Fibroblast of peridontal ligament (primary cell): Measurements from ENCODE around the gene EFCAB8.

Source experiments
- DNase-seq: peaks from one replicate; pipeline ENCODE4 v3.0.0-alpha.2; 2010; ENCODE audit errors: extremely low read depth

The EFCAB8 gene

DNA sequence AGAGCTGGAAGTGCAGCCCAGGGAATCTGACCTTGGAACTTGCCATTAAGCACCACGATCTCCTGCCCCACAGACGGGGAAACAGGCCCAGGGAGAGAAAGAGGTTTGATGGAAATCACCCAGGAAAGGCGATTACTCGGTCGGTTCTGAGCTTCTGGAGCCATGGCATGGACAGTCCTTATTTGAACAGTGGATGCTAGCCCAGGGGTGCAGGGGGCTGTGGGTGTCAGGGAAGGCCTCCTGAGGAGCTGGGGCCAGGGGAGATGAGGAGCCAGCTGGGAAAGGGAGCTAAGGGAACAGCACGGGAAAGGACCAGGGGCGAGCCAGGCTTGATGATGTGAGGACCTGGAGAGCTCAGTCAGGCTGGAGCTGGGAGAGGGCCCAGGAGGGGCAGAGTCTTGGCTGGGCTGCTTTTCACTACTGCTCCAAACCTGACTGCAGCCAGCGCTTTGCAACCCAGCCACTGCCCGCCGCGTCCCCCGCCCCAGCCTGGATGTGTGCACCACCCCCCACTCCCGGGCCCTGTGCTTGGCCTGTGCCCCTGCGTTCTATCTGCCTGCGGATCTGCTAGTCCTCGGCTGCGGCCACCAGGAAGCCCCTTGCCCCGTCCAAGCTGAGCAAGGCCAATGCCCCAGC, 127.7 kb downstream of the EFCAB8 start:
- no peak for DNase-seq

DNA sequence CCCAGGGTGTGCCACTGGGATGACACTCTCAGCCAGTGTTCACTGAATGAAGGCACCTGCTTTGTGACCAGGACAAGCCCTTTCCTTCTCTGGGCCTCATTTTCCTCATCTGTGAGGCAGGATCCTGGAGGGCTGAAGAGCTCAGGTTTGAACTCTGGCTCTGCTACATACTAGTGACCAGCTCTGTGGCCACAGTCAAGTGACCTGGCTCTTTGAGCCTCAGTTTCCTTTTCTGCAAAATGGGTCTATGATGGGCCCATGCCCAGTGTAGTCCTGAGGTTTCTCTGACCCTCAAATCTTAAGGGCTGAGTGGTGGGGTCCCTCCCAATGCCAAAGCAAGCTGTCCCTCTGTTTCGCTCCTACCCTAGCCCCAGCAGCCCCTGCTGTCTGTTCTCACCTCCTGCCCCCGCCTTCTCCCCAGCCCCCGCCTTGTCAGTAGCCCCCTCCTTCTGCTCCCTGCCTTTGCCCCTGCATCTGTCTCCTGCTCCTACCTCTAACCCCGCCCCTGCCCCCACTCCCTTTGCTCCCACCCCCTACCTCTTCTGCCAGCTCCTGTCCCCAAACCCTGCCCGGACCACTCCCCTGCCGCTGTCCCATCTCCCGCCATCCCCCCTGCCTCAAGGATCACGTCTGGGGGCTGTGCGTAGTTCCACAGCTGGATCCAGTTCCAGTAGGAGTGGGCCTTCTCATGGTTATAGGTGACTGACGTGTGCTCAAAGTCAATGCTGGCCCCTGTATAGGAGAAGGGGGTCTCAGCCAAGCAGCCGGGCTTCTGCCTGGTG, 128.5 kb downstream of the EFCAB8 start:
- no peak for DNase-seq

GRCh38 chr20:32988008-32988407, 129.3 kb downstream of the EFCAB8 start:
- DNase-seq = no peak

DNA sequence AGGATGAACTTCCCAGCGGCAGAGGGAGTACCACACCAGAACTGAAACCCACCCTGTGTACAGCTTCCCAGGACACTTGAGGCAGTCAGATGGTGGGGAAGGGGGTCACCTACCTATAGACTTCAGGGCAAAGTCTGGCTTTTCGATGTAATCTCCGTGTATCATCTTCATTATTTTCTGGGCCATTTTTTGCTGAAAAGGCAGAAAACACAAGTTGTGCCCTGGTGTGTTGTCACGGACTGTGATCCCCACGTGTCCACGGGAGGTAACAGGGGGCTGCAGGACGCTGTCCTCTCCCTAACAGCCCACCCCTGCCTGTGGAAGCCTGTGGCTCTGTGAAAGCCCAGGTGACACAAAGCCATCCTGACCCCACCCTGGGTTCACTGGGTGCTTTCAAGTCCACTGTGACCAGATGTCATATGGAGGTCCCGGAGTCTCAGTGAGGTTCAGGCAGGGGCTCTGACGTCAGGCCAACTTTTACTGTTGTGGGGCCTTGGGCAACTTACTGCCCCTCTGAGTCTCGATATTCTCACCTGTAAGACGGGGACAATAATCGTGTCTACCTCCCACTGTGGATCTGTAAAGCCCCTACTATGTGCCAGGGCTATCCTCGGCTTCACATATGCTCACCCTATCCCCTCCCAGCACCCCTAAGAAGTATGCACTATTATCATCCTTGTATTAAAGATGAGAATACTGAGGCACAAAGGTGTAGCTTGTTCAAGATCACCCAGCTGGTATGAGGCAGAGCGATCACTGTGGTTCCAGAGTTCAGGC, 131.0 kb downstream of the EFCAB8 start:
- no peak for DNase-seq

DNA sequence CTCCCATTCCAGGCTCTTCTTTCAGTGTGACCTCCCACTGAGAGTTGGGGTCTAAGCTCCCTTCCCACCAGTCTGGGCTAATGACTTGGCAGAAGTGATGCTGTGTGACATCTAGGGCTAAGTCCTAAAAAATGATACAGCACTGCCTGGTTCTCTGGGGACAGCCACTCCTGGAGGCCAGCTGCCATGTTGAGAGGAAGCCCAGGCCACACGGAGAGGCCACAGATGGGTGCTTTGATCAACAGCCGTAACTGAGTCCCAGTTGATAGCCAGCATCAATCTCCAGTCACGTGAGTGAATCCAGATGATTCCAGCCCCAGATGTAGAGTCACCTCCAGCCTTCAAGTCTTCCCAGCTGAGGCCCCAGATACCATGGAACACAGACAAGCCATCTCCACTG, 131.7 kb downstream of the EFCAB8 start:
- no peak for DNase-seq

DNA sequence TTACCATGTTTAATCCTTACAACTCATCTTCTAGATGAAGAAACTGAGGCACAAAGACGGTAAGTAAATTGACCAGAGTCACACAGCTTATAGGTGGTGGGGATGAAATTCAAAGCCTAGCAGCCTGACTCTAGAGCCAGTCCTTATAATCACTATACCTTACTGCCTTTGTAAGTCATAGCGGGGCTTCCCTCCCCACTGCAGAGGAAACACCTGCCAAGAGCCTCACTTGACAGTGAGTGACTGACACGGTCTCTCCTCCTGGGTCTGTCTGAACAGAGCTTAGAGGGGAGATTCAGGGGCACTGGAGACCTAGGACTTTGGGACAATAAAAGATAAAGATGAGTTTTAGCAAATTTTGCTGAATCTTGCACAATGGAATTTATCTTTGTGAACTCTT, 132.7 kb downstream of the EFCAB8 start:
- no peak for DNase-seq

DNA sequence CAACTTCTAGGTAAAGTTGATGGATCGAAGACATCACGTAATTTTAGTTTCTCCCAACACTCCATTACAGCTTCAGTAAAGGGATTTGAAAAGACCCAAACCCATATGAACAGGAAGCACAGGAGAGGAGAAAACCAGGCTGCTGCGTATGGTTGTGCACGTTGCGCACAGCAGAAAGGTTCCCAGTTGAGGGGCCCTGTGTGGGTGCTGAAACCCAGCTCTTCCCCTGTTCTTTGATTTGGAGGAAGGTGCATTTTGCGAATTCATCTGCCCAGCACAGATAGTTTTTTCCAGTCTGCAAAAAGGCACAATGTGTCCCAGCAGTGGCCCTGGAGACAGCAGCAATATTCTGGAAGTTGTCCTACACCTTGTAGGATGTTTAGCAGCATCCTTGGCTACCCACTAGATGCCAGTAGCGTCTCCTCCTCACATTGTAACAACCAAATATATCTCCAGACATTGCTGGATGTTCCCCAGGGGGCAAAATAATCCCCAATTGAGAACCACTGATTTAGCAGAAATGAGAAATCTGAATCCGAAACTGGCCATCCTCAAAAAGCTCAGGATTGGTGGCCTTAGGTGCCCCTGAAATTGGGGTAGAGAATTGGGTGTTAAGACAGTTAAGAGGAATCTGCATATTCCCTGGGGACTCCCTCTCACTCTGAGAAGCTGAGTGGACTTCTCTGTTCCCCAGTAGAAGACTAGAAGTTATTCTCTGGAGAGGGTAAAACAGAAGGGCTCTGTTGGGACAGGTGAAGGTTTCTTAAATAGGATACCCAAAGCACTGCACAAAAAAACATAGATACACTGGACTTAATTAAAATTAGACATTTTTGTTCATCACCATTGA, 133.3 kb downstream of the EFCAB8 start:
- no peak for DNase-seq

DNA sequence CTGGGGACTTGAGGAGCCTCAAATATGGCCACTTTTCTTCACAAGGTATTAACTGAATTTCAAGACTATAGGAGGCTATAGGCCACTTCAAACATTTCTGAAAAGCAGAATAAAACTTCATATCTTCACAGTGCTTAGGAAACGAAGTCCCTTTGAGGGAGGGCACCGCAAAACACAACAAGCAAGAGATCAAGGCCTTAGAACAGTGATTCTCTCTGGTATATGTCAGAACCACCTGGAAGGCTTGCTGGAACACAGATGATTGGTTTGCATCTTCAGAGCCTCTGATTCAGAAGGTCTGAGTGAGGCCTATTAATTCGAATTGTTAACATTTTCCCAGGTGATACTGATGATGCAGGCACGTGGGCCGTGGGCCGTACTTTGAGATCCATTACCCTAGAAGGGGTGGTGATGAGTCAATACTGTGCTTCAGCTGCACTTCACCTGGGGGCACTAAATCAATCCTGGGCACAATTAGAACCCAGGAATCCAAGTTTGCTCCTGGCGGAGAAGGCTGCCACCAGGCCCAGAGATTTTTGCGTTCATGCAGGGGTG, 134.8 kb downstream of the EFCAB8 start:
- DNase-seq = no peak

DNA sequence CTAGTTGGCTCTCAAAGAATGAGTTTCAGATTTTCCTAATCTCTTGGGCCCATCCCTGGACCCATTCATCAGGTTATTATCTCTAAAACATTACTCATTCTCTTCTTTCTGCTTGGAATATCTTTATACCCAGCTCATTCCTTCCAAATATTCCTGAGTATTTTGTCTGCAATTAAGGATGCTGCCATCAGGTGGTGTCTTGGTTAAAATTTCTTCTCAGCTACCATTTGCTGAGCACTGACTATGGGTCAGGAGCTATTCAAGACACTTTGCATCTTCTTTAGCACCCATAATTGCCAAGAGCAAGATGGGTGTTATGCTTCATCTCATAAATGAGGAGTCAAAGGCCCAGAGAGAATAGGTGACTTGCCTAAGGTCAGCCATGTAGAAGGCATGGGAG, 137.1 kb downstream of the EFCAB8 start:
- DNase-seq = no peak

GRCh38 chr20:32997431-32997830, 138.7 kb downstream of the EFCAB8 start:
- DNase-seq = no peak

- DNase-seq = no peak
Observed at GRCh38 chr20:32999603-33000250, 141.0 kb downstream of the EFCAB8 start.

DNA sequence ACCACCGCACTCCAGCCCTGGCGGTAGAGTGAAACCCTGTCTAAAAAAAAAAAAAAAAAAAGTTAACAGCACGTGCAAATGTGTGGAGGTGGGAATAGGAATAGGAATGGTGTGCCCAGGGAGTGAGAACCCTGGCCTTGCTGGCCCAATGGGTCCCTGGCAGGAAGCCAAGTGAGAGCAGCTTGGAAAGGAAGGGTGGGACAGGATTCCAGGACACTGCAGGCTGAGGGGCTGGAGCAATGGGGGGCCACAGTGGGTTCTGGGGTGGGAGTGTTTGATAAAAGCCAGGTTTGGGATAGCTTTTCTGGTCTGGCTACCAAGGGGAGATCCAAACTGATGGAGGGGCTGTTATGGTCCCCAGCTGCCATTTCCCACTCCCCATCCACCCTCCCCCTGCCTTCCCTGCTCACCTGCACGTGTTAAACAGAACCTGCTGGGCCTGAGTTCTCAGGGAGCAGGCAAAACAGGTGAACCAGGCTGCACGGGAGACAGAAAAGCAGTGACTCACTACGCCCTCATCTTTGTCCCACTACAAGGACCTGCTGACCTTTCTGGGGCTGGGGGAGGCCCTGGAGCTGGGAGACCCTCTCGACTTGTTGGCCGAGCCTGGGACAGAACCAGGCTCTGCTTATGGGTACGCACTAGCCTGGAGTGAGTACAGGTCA, 142.2 kb downstream of the EFCAB8 start:
- no peak for DNase-seq

- DNase-seq = no peak
Observed at GRCh38 chr20:33002087-33002808, 143.5 kb downstream of the EFCAB8 start.

DNA sequence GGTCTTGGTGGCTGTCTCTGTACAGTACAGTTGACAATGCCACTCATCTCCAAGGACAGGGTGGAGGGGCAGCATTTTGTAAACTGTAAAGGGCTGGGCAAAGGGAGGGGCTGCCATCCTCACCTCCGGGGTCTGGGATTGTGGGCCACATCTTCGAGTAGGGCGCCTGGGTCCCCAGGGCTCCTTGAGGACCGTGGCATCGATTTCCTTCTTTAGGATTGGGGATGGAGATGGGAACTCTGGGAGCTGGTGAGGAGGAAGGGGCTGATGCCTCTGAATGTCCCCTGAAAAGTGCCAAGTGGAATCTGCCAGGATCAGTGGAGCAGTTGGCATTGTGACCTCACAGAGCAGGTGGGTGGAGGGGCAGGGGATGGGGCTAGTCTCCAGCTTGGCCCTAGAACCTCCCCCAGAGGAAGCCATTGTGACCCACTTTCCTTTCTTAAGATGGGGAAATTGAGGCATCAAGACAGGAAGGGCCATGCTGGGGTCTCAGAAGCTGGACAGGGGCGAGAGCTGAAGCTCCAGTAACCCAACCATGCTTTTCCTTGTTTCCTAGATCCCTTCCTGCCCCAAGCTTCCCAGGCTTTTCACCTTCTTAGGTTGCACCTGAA, 145.5 kb downstream of the EFCAB8 start, which contains the start of gene SUN5:
Gene SUN5 (minus strand): TSS at position 293 of the 611 bp plus-strand sequence. CDS start 93 bp downstream, at position 200.
- no peak for DNase-seq

- DNase-seq = no peak
Observed at GRCh38 chr20:33005132-33005566, 146.4 kb downstream of the EFCAB8 start.

GRCh38 chr20:33005908-33006775, 147.4 kb downstream of the EFCAB8 start:
- DNase-seq = no peak

- DNase-seq = no peak
Observed at GRCh38 chr20:33006776-33007375, 148.2 kb downstream of the EFCAB8 start.
